Endothelial cell of umbilical vein (primary cell): ENCODE measurements around the gene OSBP2. TPM values are rescaled to one million over a fixed set of nuclear protein-coding genes. Genes with fewer than 3 reads are reported as not detected.

Experiments
- BruUV-seq: library from RNA; stranded (reverse); fragments of 400-500 nt; replicated peaks from 2 replicates; lab custom pipeline; 2021; lab: Mats Ljungman, UMichigan
- CTCF ChIA-PET: fragments of 300-600, 350-600 bp; sonication (Branson Sonifier 250); formaldehyde crosslinking; loops from one replicate; lab custom pipeline; 2021; ENCODE audit warnings: antibody characterized with exemption, inconsistent platforms; lab: Charles Lee
- POLR2A ChIA-PET: fragments of 300-600, 350-600 bp; sonication (Branson Sonifier 250); formaldehyde crosslinking; loops from one replicate; lab custom pipeline; 2021; ENCODE audit warnings: antibody characterized with exemption, inconsistent platforms; lab: Charles Lee
- DNase-seq: peaks from one replicate; pipeline ENCODE4 v3.0.0-alpha.2; 2011; ENCODE audit warnings: low read depth, low spot score
- FAIRE-seq: peaks from 2 replicates; lab custom pipeline; 2011; peaks lifted over from hg19 to GRCh38; lab: Jason Lieb, UNC
- H2AFZ ChIP-seq: 2 replicates; pipeline ENCODE4 v1.6.0; 2012; ENCODE audit warnings: low read depth, low read length, control low read depth, inconsistent platforms
- H3K27ac ChIP-seq: 2 replicates; pipeline ENCODE4 v1.5.1; 2011; ENCODE audit warnings: low read depth, mild to moderate bottlenecking, control low read depth, low read length, moderate library complexity; ENCODE audit not compliant: insufficient read depth
- H3K27me3 ChIP-seq, 2 experiments: 2 replicates each; pipeline versions ENCODE4 v1.6.0 to v1.6.1; 2011; ENCODE audit warnings: low read length in 2 of 2, mixed read lengths in 1 of 2; ENCODE audit not compliant: control insufficient read depth in 2 of 2, insufficient read depth in 2 of 2
- H3K36me3 ChIP-seq, 2 experiments: 2 replicates in 1 of 2; 3 replicates in 1 of 2; pipeline ENCODE4 v1.5.1; 2011; ENCODE audit warnings: low read length in 2 of 2, mild to moderate bottlenecking in 1 of 2, moderate library complexity in 1 of 2; ENCODE audit not compliant: control insufficient read depth in 2 of 2, insufficient read depth in 2 of 2; ENCODE audit errors: extremely low read depth in 1 of 2
- H3K4me1 ChIP-seq: 3 replicates; pipeline ENCODE4 v1.5.1; 2011; ENCODE audit warnings: mild to moderate bottlenecking, low read length; ENCODE audit not compliant: control insufficient read depth, insufficient read depth; ENCODE audit errors: extremely low read depth
- H3K4me2 ChIP-seq: 2 replicates; pipeline ENCODE4 v1.6.1; 2011; ENCODE audit warnings: low read length, control low read depth, mixed read lengths; ENCODE audit not compliant: insufficient read depth
- H3K4me3 ChIP-seq, 3 experiments: fragments of 200-600 bp in 1 of 3; sonication (generic), shearing (Covaris generic) in 1 of 3; replicated peaks in 1 of 3; 2 replicates each; pipeline ENCODE4 v1.5.1; 2011 to 2016; ENCODE audit warnings: control low read depth in 3 of 3, low read length in 3 of 3, mild to moderate bottlenecking in 2 of 3, inconsistent platforms in 1 of 3, low read depth in 1 of 3, moderate library complexity in 1 of 3; ENCODE audit not compliant: insufficient read depth in 1 of 3
- H3K79me2 ChIP-seq: 2 replicates; pipeline ENCODE4 v1.6.0; 2012; ENCODE audit warnings: low read length, inconsistent platforms; ENCODE audit not compliant: control insufficient read depth, insufficient read depth
- H3K9ac ChIP-seq: replicated peaks from 2 replicates; pipeline ENCODE3; 2011; ENCODE audit warnings: low read length, control low read depth; ENCODE audit not compliant: insufficient read depth; ENCODE audit errors: extremely low read depth
- H3K9me1 ChIP-seq: replicated peaks from 3 replicates; pipeline ENCODE4 v1.6.0; 2011; ENCODE audit warnings: mild to moderate bottlenecking, low read length; ENCODE audit not compliant: control insufficient read depth, insufficient read depth; ENCODE audit errors: extremely low read depth
- H3K9me3 ChIP-seq: replicated peaks from 2 replicates; pipeline ENCODE4 v1.5.1; 2012; ENCODE audit warnings: low read length, inconsistent platforms; ENCODE audit not compliant: control insufficient read depth, insufficient read depth
- H4K20me1 ChIP-seq: replicated peaks from 2 replicates; pipeline ENCODE3; 2011; ENCODE audit warnings: mild to moderate bottlenecking, low read length; ENCODE audit not compliant: control insufficient read depth, insufficient read depth; ENCODE audit errors: extremely low read depth
- CTCF ChIP-seq, 2 donors: IDR thresholded peaks; 1 replicate in 1 of 2; 2 replicates in 1 of 2; pipeline ENCODE4 v1.5.1; 2011; ENCODE audit warnings: low read length in 2 of 2, mild to moderate bottlenecking in 2 of 2, moderate library complexity in 2 of 2, control low read depth in 1 of 2, inconsistent platforms in 1 of 2, low read depth in 1 of 2; ENCODE audit not compliant: insufficient read depth in 1 of 2; ENCODE audit errors: extremely low read depth in 1 of 2
- EZH2 ChIP-seq: IDR thresholded peaks from 2 replicates; pipeline ENCODE4 v1.6.1; 2012; ENCODE audit warnings: borderline replicate concordance, low read depth, mild to moderate bottlenecking, moderate library complexity, low read length, inconsistent platforms; ENCODE audit not compliant: severe bottlenecking
- FOS ChIP-seq: IDR thresholded peaks from 2 replicates; pipeline ENCODE4 v1.6.1; 2011; ENCODE audit warnings: mild to moderate bottlenecking, low read length, moderate library complexity, borderline replicate concordance; ENCODE audit not compliant: insufficient read depth
- GATA2 ChIP-seq: IDR thresholded peaks from 2 replicates; pipeline ENCODE4 v1.7.0; 2011; ENCODE audit warnings: low read depth, mild to moderate bottlenecking, moderate library complexity, mixed read lengths, low read length; ENCODE audit not compliant: insufficient read length, insufficient read depth
- JUN ChIP-seq: IDR thresholded peaks from 2 replicates; pipeline ENCODE4 v1.6.1; 2011; ENCODE audit warnings: borderline replicate concordance, low read depth; ENCODE audit not compliant: insufficient read length, insufficient read depth
- MAX ChIP-seq: IDR thresholded peaks from 2 replicates; pipeline ENCODE4 v1.6.1; 2011; ENCODE audit not compliant: insufficient read depth, insufficient read length
- MYC ChIP-seq: IDR thresholded peaks from one replicate; pipeline ENCODE4 v1.6.1; 2011; ENCODE audit warnings: mild to moderate bottlenecking, low read depth, low read length
- POLR2A ChIP-seq: IDR thresholded peaks from 2 replicates; pipeline ENCODE4 v1.6.1; 2012; ENCODE audit warnings: low read depth, mild to moderate bottlenecking, control low read depth, low read length
- POLR2AphosphoS5 ChIP-seq: IDR thresholded peaks from 2 replicates; pipeline ENCODE4 v1.6.1; 2012; ENCODE audit warnings: low read depth, mild to moderate bottlenecking, control low read depth, low read length, moderate library complexity; ENCODE audit not compliant: insufficient read depth
- dilution Hi-C: fragments of 300-500 bp; cut with MboI; formaldehyde crosslinking; loops from one replicate; pipeline ENCODE4 v1.15.0; 2019; ENCODE audit warnings: low sequenced_read_pairs; ENCODE audit not compliant: extremely low pct_ligation_motif_present
- intact Hi-C: fragments of 100-400 bp; cut with micrococcal nuclease; formaldehyde crosslinking; loops from one replicate; pipeline ENCODE4 v1.10.0; 2022
- polyA plus RNA-seq, 4 experiments: library from polyadenylated mRNA; depleted of rRNA in 3 of 4; stranded (reverse) in 3 of 4; unstranded in 1 of 4; fragments of >200 nt; gene quantifications; 2 replicates each; pipeline versions ENCODE4 v1.2.1 to v1.2.3, GENCODE V29; 2011 to 2012; ENCODE audit warnings: missing spikeins in 1 of 4
- total RNA-seq: library from RNA; stranded (reverse); gene quantifications from 2 replicates; pipeline ENCODE4 v1.2.3, GENCODE V29; 2021

Gene OSBP2
- total and polyA plus RNA-seq, 2 donors (not counting 3 experiments of a cell fraction or from before 2014, with no cell fraction given): 4.1 to 7.5 TPM

- Histone ChIP-seq H3K79me2 (no peaks in the 10 kb centered on the region), H3K36me3 (no peaks in the 10 kb centered on the region), H3K9me3 (no peaks in the 10 kb centered on the region), H3K9me1 (no peaks in the 10 kb centered on the region), H3K9ac (no peak overlapping the region), H3K4me2 (no peak overlapping the region), H3K27me3 (no peaks in the 10 kb centered on the region), H3K4me3 (no peak overlapping the region), H3K4me1 (no peaks in the 10 kb centered on the region), H2AFZ (no peak overlapping the region), H4K20me1 (no peaks in the 10 kb centered on the region), H3K27ac (no peak overlapping the region)
- DNase-seq (no peak), FAIRE-seq (no peak)
- intact Hi-C loops (loop anchor here (2.0 kb wide), 1 partner anchor 25 kb away; no protein-coding TSS in a partner anchor), dilution Hi-C loops (no loop called here)
- no TSS peak for BruUV-seq
- CTCF ChIA-PET: interaction anchor here (1.0 to 3.6 kb wide), 11 partner anchors 11 to 193 kb away, joined by 3 to 78 read pairs (median 8); no protein-coding TSS in a partner anchor
- no peak for TF ChIP-seq FOS
- no peak for TF ChIP-seq MAX
- TF ChIP-seq POLR2A: no peak
- TF ChIP-seq POLR2AphosphoS5: no peak
- TF ChIP-seq CTCF (IDR thresholded peaks at IDR 0.05; ENCODE audit: extremely low read depth in 1 of 2, insufficient read depth in 1 of 2, low read depth in 1 of 2, low read length in 2 of 2): no peak
- TF ChIP-seq MYC: no peak
- TF ChIP-seq EZH2: no peak
- no peak for TF ChIP-seq GATA2
- no peak for TF ChIP-seq JUN
- POLR2A ChIA-PET: no interaction called here
These were observed 197.1 kb downstream of the OSBP2 start for GRCh38 chr22:30891781-30892180.
